GM23338 (cell line): ENCODE results near the gene DAGLA. TPM values are rescaled to one million over a fixed set of nuclear protein-coding genes. Genes with fewer than 3 reads are reported as not detected.

Experiments
- ATAC-seq: fragments of 200-7000 bp; cut with Tn5 transposase; 3 replicates; pipeline ENCODE4 v1.9.1; 2020
- DNase-seq: peaks from one replicate; pipeline ENCODE4 v3.0.0-alpha.2; 2015; ENCODE audit warnings: low spot score
- H2AFZ ChIP-seq: fragments of 200-600 bp; sonication (generic); 2 replicates; pipeline ENCODE4 v1.8.0; 2016; ENCODE audit warnings: antibody characterized with exemption, mild to moderate bottlenecking, moderate library complexity
- H3F3A ChIP-seq: fragments of 200-600 bp; sonication (generic); replicated peaks from 2 replicates; pipeline ENCODE4 v1.8.0; 2017; ENCODE audit warnings: antibody characterized with exemption, mixed run types, low read depth
- H3K27ac ChIP-seq: fragments of 200-600 bp; sonication (generic); 2 replicates; pipeline ENCODE4 v1.6.1; 2016; ENCODE audit warnings: low read depth
- H3K27me3 ChIP-seq: fragments of 200-600 bp; sonication (generic); 2 replicates; pipeline ENCODE4 v1.8.0; 2016; ENCODE audit warnings: mild to moderate bottlenecking, mixed run types, moderate library complexity; ENCODE audit not compliant: insufficient read depth
- H3K36me3 ChIP-seq: fragments of 200-600 bp; sonication (generic); 2 replicates; pipeline ENCODE4 v1.8.0; 2016; ENCODE audit warnings: mild to moderate bottlenecking; ENCODE audit not compliant: insufficient read depth
- H3K4me1 ChIP-seq: fragments of 200-600 bp; sonication (generic); 2 replicates; pipeline ENCODE4 v1.8.0; 2016; ENCODE audit warnings: mild to moderate bottlenecking, moderate library complexity; ENCODE audit not compliant: insufficient read depth
- H3K4me2 ChIP-seq: fragments of 200-600 bp; sonication (generic); 2 replicates; pipeline ENCODE4 v1.7.1; 2017; ENCODE audit warnings: mixed run types
- H3K4me3 ChIP-seq: fragments of 200-600 bp; sonication (generic); 2 replicates; pipeline ENCODE4 v1.6.1; 2016; ENCODE audit warnings: mixed run types
- H3K79me2 ChIP-seq: fragments of 200-600 bp; sonication (generic); replicated peaks from 2 replicates; pipeline ENCODE4 v1.8.0; 2017; ENCODE audit warnings: mild to moderate bottlenecking; ENCODE audit not compliant: insufficient read depth
- H3K9me2 ChIP-seq: fragments of 200-600 bp; sonication (generic); 2 replicates; pipeline ENCODE4 v1.8.0; 2017; ENCODE audit not compliant: insufficient read depth
- H4K20me1 ChIP-seq: fragments of 200-600 bp; sonication (generic); replicated peaks from 2 replicates; pipeline ENCODE4 v1.8.0; 2017; ENCODE audit warnings: mild to moderate bottlenecking; ENCODE audit not compliant: insufficient read depth
- H3K27ac Mint-ChIP-seq: 2 replicates; pipeline ENCODE4 v1.8.0; 2020; ENCODE audit warnings: inconsistent platforms, mild to moderate bottlenecking, moderate library complexity, mixed read lengths
- H3K27me3 Mint-ChIP-seq: 3 replicates; pipeline ENCODE4 v1.8.0; 2022; ENCODE audit warnings: low read depth, mild to moderate bottlenecking, moderate library complexity, mixed read lengths, inconsistent platforms; ENCODE audit not compliant: insufficient read depth, poor library complexity
- H3K36me3 Mint-ChIP-seq: 3 replicates; pipeline ENCODE4 v1.8.0; 2021; ENCODE audit warnings: low read depth, mild to moderate bottlenecking, inconsistent platforms, moderate library complexity, mixed read lengths
- H3K4me1 Mint-ChIP-seq: 3 replicates; pipeline ENCODE4 v1.8.0; 2020; ENCODE audit warnings: mild to moderate bottlenecking, inconsistent platforms, mixed read lengths
- H3K4me3 Mint-ChIP-seq: 3 replicates; pipeline ENCODE4 v1.8.0; 2021; ENCODE audit warnings: moderate library complexity, mild to moderate bottlenecking, inconsistent platforms, mixed read lengths
- H3K9me3 Mint-ChIP-seq: 3 replicates; pipeline ENCODE4 v1.8.0; 2020; ENCODE audit warnings: moderate library complexity, mild to moderate bottlenecking, inconsistent platforms, mixed read lengths
- CREB1 ChIP-seq: fragments of 250-450 bp; sonication (Bioruptor Pico); IDR thresholded peaks from 2 replicates; pipeline ENCODE4 v1.5.0; 2020; ENCODE audit warnings: low read depth, mild to moderate bottlenecking, moderate library complexity
- CTCF ChIP-seq, 2 experiments: fragments of 200-600 bp in 1 of 2; sonication (generic) in 1 of 2; conservative IDR thresholded peaks; 2 replicates each; pipeline versions ENCODE4 v1.5.1 to v1.6.1; 2016 to 2017; ENCODE audit warnings: antibody characterized with exemption in 2 of 2, low read depth in 2 of 2, mild to moderate bottlenecking in 2 of 2, moderate library complexity in 1 of 2
- EZH2 ChIP-seq: fragments of 200-600 bp; sonication (generic); IDR thresholded peaks from one replicate; pipeline ENCODE4 v1.8.0; 2017; ENCODE audit warnings: antibody characterized with exemption, mild to moderate bottlenecking, low read depth; ENCODE audit not compliant: unreplicated experiment
- JUNB ChIP-seq: IDR thresholded peaks from one replicate; pipeline ENCODE4 v1.6.1; 2016; ENCODE audit warnings: antibody characterized with exemption; ENCODE audit not compliant: unreplicated experiment
- POLR2AphosphoS5 ChIP-seq: IDR thresholded peaks from 2 replicates; pipeline ENCODE4 v1.6.1; 2016; ENCODE audit warnings: antibody characterized with exemption, low read depth
- REST ChIP-seq: IDR thresholded peaks from one replicate; pipeline ENCODE4 v1.6.1; 2018; ENCODE audit warnings: antibody characterized with exemption; ENCODE audit not compliant: unreplicated experiment
- STAT1 ChIP-seq: IDR thresholded peaks from one replicate; pipeline ENCODE4 v1.6.1; 2016; ENCODE audit warnings: antibody characterized with exemption; ENCODE audit not compliant: unreplicated experiment
- ZNF114 ChIP-seq: fragments of 250-450 bp; sonication (Bioruptor Pico); IDR thresholded peaks from 2 replicates; pipeline ENCODE4 v1.5.0; 2020; ENCODE audit warnings: mild to moderate bottlenecking, moderate library complexity
- ZNF331 ChIP-seq: fragments of 250-450 bp; sonication (Bioruptor Pico); IDR thresholded peaks from 2 replicates; pipeline ENCODE4 v1.5.0; 2020; ENCODE audit warnings: low read depth, mild to moderate bottlenecking, moderate library complexity
- ZNF462 ChIP-seq: fragments of 250-450 bp; sonication (Bioruptor Pico); IDR thresholded peaks from 2 replicates; pipeline ENCODE4 v1.5.0; 2020; ENCODE audit warnings: mild to moderate bottlenecking, moderate library complexity
- polyA plus RNA-seq: library from polyadenylated mRNA; unstranded; fragments of >200 nt; fragmentation: Nextera tagmentation; extraction: Ambion mirVana; gene quantifications from 2 replicates; pipeline ENCODE4 v1.2.1, GENCODE V29; 2016
- total RNA-seq: library from RNA; depleted of rRNA; stranded (reverse); fragments of >200 nt; shearing (Covaris generic); gene quantifications from 2 replicates; pipeline ENCODE4 v1.2.3, GENCODE V29; 2014

DAGLA gene
- total and polyA plus RNA-seq, 2 experiments from 2014 or later, result 0.55 to 2.5 TPM

- TF ChIP-seq CTCF (conservative IDR thresholded peaks at IDR 0.05; ENCODE audit: low read depth in 2 of 2) (no peak), REST (no peak)
Measured at GRCh38 chr11:61794579-61794978, 114.4 kb downstream of the DAGLA start (continued).

- Histone ChIP-seq H3K79me2 (peaks cover 52% of the 10 kb centered on the region), H4K20me1 (peaks cover 4% of the 10 kb centered on the region; the same call in 1 of the 2 replicates), H3K27me3 (no peaks in the 10 kb centered on the region), H3K4me1 (0 out of 2 replicates have a peak, but pooled peaks cover 5% of the 10 kb centered on the region), H3K4me2 (no peak overlapping the region), H3F3A (peaks cover 25% of the 10 kb centered on the region; the same call in 1 of the 2 replicates), H3K9me2 (no peaks in the 10 kb centered on the region), H3K36me3 (peaks cover 1% of the 10 kb centered on the region), H3K4me3 (no peak overlapping the region), H2AFZ (no peak overlapping the region), H3K27ac (no peak overlapping the region)
- ATAC-seq (no peak), DNase-seq (no peak)
- Mint-ChIP-seq H3K4me1 (peaks cover 17% of the 10 kb centered on the region), H3K9me3 (no peaks in the 10 kb centered on the region), H3K4me3 (peak overlapping the region; percentile 31; the same call in 2 of the 3 replicates), H3K27ac (no peak overlapping the region), H3K36me3 (peaks cover 67% of the 10 kb centered on the region), H3K27me3 (peaks cover 4% of the 10 kb centered on the region)
- TF ChIP-seq ZNF462 (CRISPR knock-in tag), result no peak
- TF ChIP-seq CREB1, result no peak
- no peak for TF ChIP-seq ZNF114 (CRISPR knock-in tag)
- TF ChIP-seq STAT1, result no peak
- no peak for TF ChIP-seq POLR2AphosphoS5
- TF ChIP-seq EZH2, result no peak
- no peak for TF ChIP-seq ZNF331 (CRISPR knock-in tag)
- TF ChIP-seq REST, result no peak
- TF ChIP-seq JUNB, result no peak
Measured at GRCh38 chr11:61795459-61795858, 115.3 kb downstream of the DAGLA start.
